ENCODE measurements around the gene TBC1D8. TPM values are rescaled to one million over a fixed set of nuclear protein-coding genes. Genes with fewer than 3 reads are reported as not detected.

TBC1D8 gene
- total RNA-seq, 2 donors from 2014 or later: 86.1 to 149 TPM

GRCh38 chr2:100993294-100993693, 157.9 kb downstream of the TBC1D8 start:
- Histone ChIP-seq H3K9me3 (no peaks in the 10 kb centered on the region), H3K27me3 (replicated peaks; ENCODE audit: insufficient read depth) (no peaks in the 10 kb centered on the region), H3K36me3 (peaks cover 0 to 3% of the 10 kb centered on the region in 2 donors), H3K27ac (no peak overlapping the region), H3K4me3 (no peak overlapping the region), H3K4me1 (replicated peaks) (no peaks in the 10 kb centered on the region)
- no peak for DNase-seq (ENCODE audit: low spot score)
- intact Hi-C loops (cut with DNase I): no loop called here
- WGBS: 89% methylated on average over 17 of the region's 17 CpGs
- TF ChIP-seq POLR2A (IDR thresholded peaks at IDR 0.05): no peak
- no peak for TF ChIP-seq POLR2AphosphoS5 (IDR thresholded peaks at IDR 0.05)
- TF ChIP-seq CTCF (IDR thresholded peaks at IDR 0.05): no peak

GRCh38 chr2:100992262-100992661, 158.9 kb downstream of the TBC1D8 start:
- H3K4me3 ChIP-seq: no peak overlapping the region
- H3K36me3 ChIP-seq: peaks cover 0 to 3% of the 10 kb centered on the region in 2 donors
- no peaks in the 10 kb centered on the region for H3K4me1 ChIP-seq (replicated peaks)
- 76% methylated on average over 6 of the region's 6 CpGs for WGBS
- no peak for TF ChIP-seq CTCF (IDR thresholded peaks at IDR 0.05)
- TF ChIP-seq POLR2A (IDR thresholded peaks at IDR 0.05): no peak
- no peak for TF ChIP-seq POLR2AphosphoS5 (IDR thresholded peaks at IDR 0.05)
- H3K27ac ChIP-seq: no peak overlapping the region
- no peak for DNase-seq (ENCODE audit: low spot score)
- no peaks in the 10 kb centered on the region for H3K27me3 ChIP-seq (replicated peaks; ENCODE audit: insufficient read depth)
- intact Hi-C loops (cut with DNase I): no loop called here
- H3K9me3 ChIP-seq: no peaks in the 10 kb centered on the region

- no peaks in the 10 kb centered on the region for H3K9me3 ChIP-seq
- no peak overlapping the region for H3K4me3 ChIP-seq
- 78% methylated on average over 5 of the region's 5 CpGs for WGBS
- intact Hi-C loops (cut with DNase I): no loop called here
- no peaks in the 10 kb centered on the region for H3K27me3 ChIP-seq (replicated peaks; ENCODE audit: insufficient read depth)
- H3K4me1 ChIP-seq (replicated peaks): no peaks in the 10 kb centered on the region
- no peak overlapping the region for H3K27ac ChIP-seq
- H3K36me3 ChIP-seq: peaks cover 0 to 3% of the 10 kb centered on the region in 2 donors
- TF ChIP-seq POLR2AphosphoS5 (IDR thresholded peaks at IDR 0.05): no peak
- TF ChIP-seq POLR2A (IDR thresholded peaks at IDR 0.05): no peak
- no peak for TF ChIP-seq CTCF (IDR thresholded peaks at IDR 0.05)
- DNase-seq (ENCODE audit: low spot score): no peak
Observed at GRCh38 chr2:100991404-100991773, 159.8 kb downstream of the TBC1D8 start.

- TF ChIP-seq POLR2A (IDR thresholded peaks at IDR 0.05) (no peak), CTCF (IDR thresholded peaks at IDR 0.05) (no peak), POLR2AphosphoS5 (IDR thresholded peaks at IDR 0.05) (no peak)
- no peak overlapping the region for H3K4me3 ChIP-seq
- no peaks in the 10 kb centered on the region for H3K4me1 ChIP-seq (replicated peaks)
- 82% methylated on average over 24 of the region's 24 CpGs for WGBS
- H3K27ac ChIP-seq: no peak overlapping the region
- DNase-seq (ENCODE audit: low spot score): no peak
- H3K36me3 ChIP-seq: peaks cover 0 to 3% of the 10 kb centered on the region in 2 donors
- H3K9me3 ChIP-seq: no peaks in the 10 kb centered on the region
- H3K27me3 ChIP-seq (replicated peaks; ENCODE audit: insufficient read depth): no peaks in the 10 kb centered on the region
- intact Hi-C loops (cut with DNase I): no loop called here
Observed at GRCh38 chr2:100990650-100991403, 160.4 kb downstream of the TBC1D8 start.

GRCh38 chr2:100990166-100990565, 161.0 kb downstream of the TBC1D8 start:
- H3K4me3 ChIP-seq: no peak overlapping the region
- WGBS: 93% methylated on average over 9 of the region's 9 CpGs
- no peak for DNase-seq (ENCODE audit: low spot score)
- no peaks in the 10 kb centered on the region for H3K4me1 ChIP-seq (replicated peaks)
- H3K27ac ChIP-seq: no peak overlapping the region
- no peak for TF ChIP-seq POLR2A (IDR thresholded peaks at IDR 0.05)
- TF ChIP-seq POLR2AphosphoS5 (IDR thresholded peaks at IDR 0.05): no peak
- TF ChIP-seq CTCF (IDR thresholded peaks at IDR 0.05): no peak
- H3K9me3 ChIP-seq: no peaks in the 10 kb centered on the region
- no peaks in the 10 kb centered on the region for H3K36me3 ChIP-seq
- H3K27me3 ChIP-seq (replicated peaks; ENCODE audit: insufficient read depth): no peaks in the 10 kb centered on the region
- intact Hi-C loops (cut with DNase I): no loop called here

Data from prostate gland (tissue), 2 donors.